Measurements from ENCODE around the gene HAGH. TPM values are rescaled to one million over a fixed set of nuclear protein-coding genes. Genes with fewer than 3 reads are reported as not detected.

HAGH gene
- polyA plus RNA-seq, 1 donor (not counting 4 experiments of a cell fraction or from before 2014, with no cell fraction given): 17.7 TPM

- Histone ChIP-seq H3K9me1 (ENCODE audit: control insufficient read depth, extremely low read depth, insufficient read depth, low read length) (no peaks in the 10 kb centered on the region), H3K79me2 (ENCODE audit: control insufficient read depth, insufficient read depth, low read length) (no peaks in the 10 kb centered on the region), H3K27ac (ENCODE audit: control insufficient read depth, insufficient read depth, low read length) (no peak overlapping the region), H3K4me3 (ENCODE audit: control insufficient read depth in 2 of 3, extremely low read depth in 1 of 3, insufficient read depth in 2 of 3, low read depth in 1 of 3, low read length in 3 of 3) (no peak overlapping the region), H3K4me1 (ENCODE audit: control insufficient read depth, extremely low read depth, insufficient read depth, low read length) (no peaks in the 10 kb centered on the region), H3K36me3 (ENCODE audit: control insufficient read depth in 2 of 2, extremely low read depth in 1 of 2, insufficient read depth in 2 of 2, low read length in 2 of 2) (no peaks in the 10 kb centered on the region), H3K27me3 (ENCODE audit: control insufficient read depth, extremely low read depth, insufficient read depth, low read length) (peaks cover 28% of the 10 kb centered on the region), H3K4me2 (ENCODE audit: control insufficient read depth, extremely low read depth, insufficient read depth, low read depth, low read length) (no peak overlapping the region), H2AFZ (ENCODE audit: control insufficient read depth, low read length) (no peak overlapping the region), H3K9ac (ENCODE audit: control insufficient read depth, extremely low read depth, insufficient read depth, low read length) (no peak overlapping the region), H4K20me1 (ENCODE audit: control insufficient read depth, extremely low read depth, insufficient read depth, low read length) (no peaks in the 10 kb centered on the region), H3K9me3 (ENCODE audit: control insufficient read depth, low read depth, low read length) (no peaks in the 10 kb centered on the region)
- TF ChIP-seq CTCF (optimal IDR thresholded peaks at IDR 0.05 in 1 of 3, IDR thresholded peaks at IDR 0.05 in 1 of 3, conservative IDR thresholded peaks at IDR 0.05 in 1 of 3; ENCODE audit: extremely low read depth in 1 of 3, insufficient read depth in 2 of 3, low read length in 3 of 3) (no peak), EZH2 (IDR thresholded peaks at IDR 0.05; ENCODE audit: low read length) (no peak)
- no peak for FAIRE-seq
- dilution Hi-C loops (cut with MboI; ENCODE audit: extremely low pct_ligation_motif_present, low sequenced_read_pairs): no loop called here
- DNase-seq (ENCODE audit: low read depth, low spot score): no peak
Measured at GRCh38 chr16:1858189-1858865, 31.7 kb upstream of the HAGH start.

DNA sequence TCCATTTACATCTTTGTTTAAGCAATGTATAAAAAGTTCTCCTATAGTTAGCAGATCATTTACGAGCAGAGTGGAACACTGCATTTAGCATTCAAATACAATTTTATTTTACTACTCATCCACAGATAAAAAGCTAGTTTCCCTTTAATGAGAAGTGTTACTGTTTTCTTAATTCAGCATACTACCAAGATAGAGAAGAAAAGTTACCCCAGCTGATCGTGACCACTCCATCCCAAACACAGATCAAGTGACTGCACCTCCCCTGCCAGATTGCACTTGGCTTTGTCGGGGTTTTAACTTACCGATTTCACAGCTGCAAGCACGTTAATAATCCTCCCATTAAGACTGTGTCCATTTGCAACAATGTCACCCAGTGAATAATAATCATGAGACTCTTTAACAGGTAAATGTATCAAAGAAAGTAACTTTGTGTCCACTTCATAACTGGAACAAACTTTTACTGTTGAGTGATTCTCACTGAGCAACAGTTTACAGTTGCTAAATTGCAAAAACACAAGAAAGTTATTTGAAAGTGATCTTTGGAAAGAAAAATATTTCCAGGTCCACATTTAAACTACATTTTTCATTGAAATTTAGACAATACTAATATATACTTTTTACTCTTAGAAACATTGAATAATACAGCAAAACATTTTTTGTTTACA, 30.9 kb upstream of the HAGH start:
- Histone ChIP-seq H4K20me1 (ENCODE audit: control insufficient read depth, extremely low read depth, insufficient read depth, low read length) (no peaks in the 10 kb centered on the region), H3K27me3 (ENCODE audit: control insufficient read depth, extremely low read depth, insufficient read depth, low read length) (peaks cover 28% of the 10 kb centered on the region), H2AFZ (ENCODE audit: control insufficient read depth, low read length) (no peak overlapping the region), H3K9ac (ENCODE audit: control insufficient read depth, extremely low read depth, insufficient read depth, low read length) (no peak overlapping the region), H3K36me3 (ENCODE audit: control insufficient read depth in 2 of 2, extremely low read depth in 1 of 2, insufficient read depth in 2 of 2, low read length in 2 of 2) (no peaks in the 10 kb centered on the region), H3K4me3 (ENCODE audit: control insufficient read depth in 2 of 3, extremely low read depth in 1 of 3, insufficient read depth in 2 of 3, low read depth in 1 of 3, low read length in 3 of 3) (no peak overlapping the region), H3K9me1 (ENCODE audit: control insufficient read depth, extremely low read depth, insufficient read depth, low read length) (no peaks in the 10 kb centered on the region), H3K4me1 (ENCODE audit: control insufficient read depth, extremely low read depth, insufficient read depth, low read length) (no peaks in the 10 kb centered on the region), H3K4me2 (ENCODE audit: control insufficient read depth, extremely low read depth, insufficient read depth, low read depth, low read length) (no peak overlapping the region), H3K79me2 (ENCODE audit: control insufficient read depth, insufficient read depth, low read length) (no peaks in the 10 kb centered on the region), H3K9me3 (ENCODE audit: control insufficient read depth, low read depth, low read length) (no peaks in the 10 kb centered on the region), H3K27ac (ENCODE audit: control insufficient read depth, insufficient read depth, low read length) (no peak overlapping the region)
- DNase-seq (ENCODE audit: low read depth, low spot score): no peak
- dilution Hi-C loops (cut with MboI; ENCODE audit: extremely low pct_ligation_motif_present, low sequenced_read_pairs): no loop called here
- FAIRE-seq: no peak
- TF ChIP-seq EZH2 (IDR thresholded peaks at IDR 0.05; ENCODE audit: low read length) (no peak), CTCF (optimal IDR thresholded peaks at IDR 0.05 in 1 of 3, IDR thresholded peaks at IDR 0.05 in 1 of 3, conservative IDR thresholded peaks at IDR 0.05 in 1 of 3; ENCODE audit: extremely low read depth in 1 of 3, insufficient read depth in 2 of 3, low read length in 3 of 3) (no peak)
